Activated naive CD4-positive, alpha-beta T cell treated with anti-CD3 and anti-CD28 coated beads, Interleukin-2, amount 10 ng/mL, durations not matched to agents 7 days and 5 days (primary cell): ENCODE data around the gene TTC39C.

Experiments
- CTCF ChIA-PET: fragments of 350-600 bp; sonication (Branson Sonifier 250); formaldehyde crosslinking; loops from one replicate; lab custom pipeline; 2021; ENCODE audit warnings: antibody characterized with exemption; lab: Charles Lee
- DNase-seq: peaks from one replicate; pipeline ENCODE4 v3.0.0-alpha.2; 2020
- H3K27ac Mint-ChIP-seq: one replicate; pipeline ENCODE4 v1.8.0; 2021; ENCODE audit warnings: mild to moderate bottlenecking, moderate library complexity, mixed read lengths
- H3K27me3 Mint-ChIP-seq: one replicate; pipeline ENCODE4 v1.8.0; 2021; ENCODE audit warnings: mild to moderate bottlenecking, mixed read lengths
- H3K36me3 Mint-ChIP-seq: one replicate; pipeline ENCODE4 v1.8.0; 2021; ENCODE audit warnings: mixed read lengths
- H3K4me1 Mint-ChIP-seq: one replicate; pipeline ENCODE4 v1.8.0; 2021; ENCODE audit warnings: mixed read lengths
- H3K4me3 Mint-ChIP-seq: one replicate; pipeline ENCODE4 v1.8.0; 2021; ENCODE audit warnings: mild to moderate bottlenecking, moderate library complexity, mixed read lengths
- H3K9me3 Mint-ChIP-seq: one replicate; pipeline ENCODE4 v1.8.0; 2021; ENCODE audit warnings: mixed read lengths

Gene TTC39C

DNA sequence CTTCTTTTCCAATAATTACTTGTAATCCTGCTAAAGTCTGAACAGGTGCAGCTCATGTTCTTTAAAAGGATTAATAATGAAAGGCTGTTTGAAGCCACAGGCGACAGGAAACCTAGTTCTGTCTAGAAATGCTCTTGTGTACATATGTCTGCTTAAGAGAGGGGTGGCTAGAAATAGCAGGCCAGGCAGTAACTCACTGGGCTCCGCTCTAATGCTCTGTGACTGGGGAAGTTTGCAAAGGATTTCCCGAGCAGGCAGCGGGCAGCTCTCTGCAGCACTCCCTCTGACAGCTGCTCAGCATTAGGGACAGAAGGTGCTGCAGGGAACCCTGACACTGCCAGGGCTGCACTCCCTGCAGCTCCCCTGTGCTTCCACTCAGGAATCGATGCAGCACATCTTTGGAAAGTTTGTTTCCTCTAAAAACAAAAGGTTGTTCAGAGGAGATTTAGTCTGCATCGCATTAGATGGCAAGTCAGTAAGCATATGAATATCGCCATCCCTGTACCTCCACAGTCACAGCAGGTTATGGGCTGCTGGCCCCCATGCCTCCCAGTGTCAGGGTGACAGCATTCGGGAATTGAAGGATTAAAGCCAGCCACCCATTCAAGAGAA is 33.1 kb upstream of the TTC39C start:
- no peak for DNase-seq
- H3K36me3 Mint-ChIP-seq: peaks cover 11% of the 10 kb centered on the region
- no peak overlapping the region for H3K4me3 Mint-ChIP-seq
- peaks cover 30% of the 10 kb centered on the region for H3K4me1 Mint-ChIP-seq
- H3K9me3 Mint-ChIP-seq: peaks cover 13% of the 10 kb centered on the region
- CTCF ChIA-PET: interaction anchor here (0.7 kb wide), 1 partner anchor 30 kb away, joined by 4 read pairs; no protein-coding TSS in a partner anchor
- peak overlapping the region; percentile 53 for H3K27ac Mint-ChIP-seq
- peaks cover 8% of the 10 kb centered on the region for H3K27me3 Mint-ChIP-seq

- Mint-ChIP-seq H3K4me3 (no peak overlapping the region), H3K4me1 (peaks cover 34% of the 10 kb centered on the region), H3K27me3 (peaks cover 12% of the 10 kb centered on the region), H3K36me3 (peaks cover 5% of the 10 kb centered on the region), H3K9me3 (peaks cover 10% of the 10 kb centered on the region), H3K27ac (no peak overlapping the region)
- CTCF ChIA-PET: interaction anchor here (0.6 kb wide), 1 partner anchor 84 kb away, joined by 3 read pairs; no protein-coding TSS in a partner anchor
- no peak for DNase-seq
Measured at GRCh38 chr18:23982155-23983079, 32.1 kb upstream of the TTC39C start.

GRCh38 chr18:23983112-23983511 is 31.4 kb upstream of the TTC39C start:
- Mint-ChIP-seq H3K27ac (no peak overlapping the region), H3K4me3 (no peak overlapping the region), H3K36me3 (peaks cover 1% of the 10 kb centered on the region), H3K27me3 (peaks cover 12% of the 10 kb centered on the region), H3K9me3 (peaks cover 9% of the 10 kb centered on the region), H3K4me1 (peaks cover 32% of the 10 kb centered on the region)
- no peak for DNase-seq
- CTCF ChIA-PET: interaction anchor here (0.6 kb wide), 1 partner anchor 83 kb away, joined by 3 read pairs; no protein-coding TSS in a partner anchor

- H3K4me3 Mint-ChIP-seq: no peak overlapping the region
- H3K27me3 Mint-ChIP-seq: peaks cover 7% of the 10 kb centered on the region
- H3K36me3 Mint-ChIP-seq: peaks cover 3% of the 10 kb centered on the region
- H3K4me1 Mint-ChIP-seq: peaks cover 29% of the 10 kb centered on the region
- H3K27ac Mint-ChIP-seq: no peak overlapping the region
- CTCF ChIA-PET: no interaction called here
- no peak for DNase-seq
- peaks cover 10% of the 10 kb centered on the region for H3K9me3 Mint-ChIP-seq
Measured at GRCh38 chr18:23986600-23987359, 27.8 kb upstream of the TTC39C start.

- peak overlapping the region; percentile 54 for H3K27ac Mint-ChIP-seq
- no peak for DNase-seq
- peaks cover 10% of the 10 kb centered on the region for H3K9me3 Mint-ChIP-seq
- H3K27me3 Mint-ChIP-seq: peaks cover 7% of the 10 kb centered on the region
- peaks cover 3% of the 10 kb centered on the region for H3K36me3 Mint-ChIP-seq
- no peak overlapping the region for H3K4me3 Mint-ChIP-seq
- CTCF ChIA-PET: interaction anchor here (0.6 to 0.9 kb wide), 2 partner anchors 17 to 138 kb away, joined by 3 read pairs; no protein-coding TSS in a partner anchor
- H3K4me1 Mint-ChIP-seq: peaks cover 60% of the 10 kb centered on the region
Measured at GRCh38 chr18:23990474-23991410, 23.8 kb upstream of the TTC39C start.

DNA sequence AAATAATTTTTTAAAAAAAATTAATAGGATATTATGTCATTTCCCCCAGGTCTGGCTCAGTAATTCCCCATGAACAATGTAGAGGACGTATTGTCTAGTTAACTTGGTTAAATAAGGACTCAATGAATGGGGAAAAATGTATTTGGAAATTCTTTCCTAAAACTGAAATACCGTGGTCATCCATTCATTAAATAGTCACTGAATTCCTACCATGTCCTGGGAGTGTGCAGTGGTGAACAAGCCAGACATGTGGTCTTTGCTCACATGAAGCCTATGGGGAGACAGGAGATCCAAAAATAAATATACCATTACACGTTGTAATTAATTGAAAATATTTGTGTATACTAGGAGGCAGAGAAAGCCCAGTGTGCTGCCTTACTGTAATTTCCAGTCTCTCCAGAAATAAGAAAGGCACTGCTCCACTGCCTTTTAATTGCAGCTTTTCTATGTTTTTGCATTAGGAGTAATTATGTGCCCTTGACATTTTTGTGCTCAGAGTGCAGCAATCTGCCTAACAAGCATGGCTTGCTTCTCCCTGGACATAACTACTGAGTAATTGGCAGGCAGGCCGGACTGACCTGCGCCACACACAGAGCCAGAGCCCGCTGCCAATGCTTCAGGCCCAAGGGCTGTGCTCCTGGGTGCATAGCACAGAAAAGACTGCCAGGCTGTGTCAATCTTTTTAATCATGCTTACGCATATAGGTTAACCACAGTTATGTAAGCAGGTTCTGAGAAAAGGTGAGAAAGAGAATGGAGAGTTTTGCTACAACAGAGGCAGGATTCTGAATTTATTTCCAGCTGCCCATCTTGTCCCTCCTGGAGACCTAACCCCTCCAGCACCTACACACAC is 22.2 kb upstream of the TTC39C start:
- Mint-ChIP-seq H3K36me3 (peaks cover 6% of the 10 kb centered on the region), H3K27me3 (peaks cover 4% of the 10 kb centered on the region), H3K4me1 (peaks cover 59% of the 10 kb centered on the region), H3K27ac (peak overlapping the region; percentile 93), H3K4me3 (peak overlapping the region; percentile 60), H3K9me3 (peaks cover 6% of the 10 kb centered on the region)
- CTCF ChIA-PET: interaction anchor here (1.6 kb wide), 1 partner anchor 74 kb away, joined by 4 read pairs; no protein-coding TSS in a partner anchor
- peak; percentile 62 for DNase-seq

DNA sequence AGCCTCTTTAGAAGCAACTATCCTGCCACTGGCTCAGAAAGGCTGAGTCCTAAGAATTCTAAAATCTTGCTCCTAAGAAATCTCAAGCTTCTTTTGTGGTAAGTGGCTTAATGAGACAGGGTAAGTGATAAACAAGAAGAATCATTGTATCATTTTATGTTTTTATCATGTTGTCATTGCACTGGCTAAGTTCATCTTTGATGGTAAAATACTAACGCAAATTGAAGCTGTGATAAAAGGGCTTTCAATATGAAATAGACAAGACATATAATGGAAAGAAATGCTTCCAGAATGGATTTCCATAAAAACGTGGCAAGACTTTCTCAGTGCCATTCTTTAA is 21.6 kb upstream of the TTC39C start:
- peaks cover 6% of the 10 kb centered on the region for H3K36me3 Mint-ChIP-seq
- H3K27ac Mint-ChIP-seq: peak overlapping the region; percentile 93
- CTCF ChIA-PET: interaction anchor here (1.6 kb wide), 1 partner anchor 74 kb away, joined by 4 read pairs; no protein-coding TSS in a partner anchor
- H3K4me1 Mint-ChIP-seq: peaks cover 54% of the 10 kb centered on the region
- peak overlapping the region; percentile 60 for H3K4me3 Mint-ChIP-seq
- DNase-seq: no peak
- H3K9me3 Mint-ChIP-seq: peaks cover 3% of the 10 kb centered on the region
- peaks cover 3% of the 10 kb centered on the region for H3K27me3 Mint-ChIP-seq

GRCh38 chr18:23994361-23994902 is 20.1 kb upstream of the TTC39C start:
- Mint-ChIP-seq H3K9me3 (no peaks in the 10 kb centered on the region), H3K4me1 (peaks cover 57% of the 10 kb centered on the region), H3K4me3 (peak overlapping the region; percentile 54), H3K27me3 (peaks cover 3% of the 10 kb centered on the region), H3K27ac (peak overlapping the region; percentile 19), H3K36me3 (peaks cover 6% of the 10 kb centered on the region)
- CTCF ChIA-PET: no interaction called here
- no peak for DNase-seq

DNA sequence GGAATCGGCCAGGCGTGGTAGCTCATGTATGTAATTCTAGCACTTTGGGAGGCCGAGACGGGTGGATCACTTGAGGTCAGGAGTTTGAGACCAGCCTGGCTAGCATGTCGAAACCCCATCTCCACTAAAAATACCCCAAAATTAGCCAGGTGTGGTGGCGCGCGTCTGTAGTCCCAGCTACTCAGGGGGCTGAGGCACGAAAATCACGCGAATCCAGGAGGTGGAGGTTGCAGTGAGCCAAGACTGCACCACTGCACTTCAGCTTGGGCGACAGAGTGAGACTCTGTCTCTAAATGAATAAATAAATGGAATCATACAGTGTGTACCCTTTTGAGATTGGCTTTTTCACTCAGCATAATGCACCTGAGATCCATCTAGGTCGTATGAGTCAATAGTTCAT is 19.4 kb upstream of the TTC39C start:
- Mint-ChIP-seq H3K9me3 (no peaks in the 10 kb centered on the region), H3K4me1 (peaks cover 60% of the 10 kb centered on the region), H3K27ac (no peak overlapping the region), H3K4me3 (no peak overlapping the region), H3K27me3 (peaks cover 3% of the 10 kb centered on the region), H3K36me3 (peaks cover 7% of the 10 kb centered on the region)
- no peak for DNase-seq
- CTCF ChIA-PET: interaction anchor here (0.7 kb wide), 1 partner anchor 46 kb away, joined by 3 read pairs; no protein-coding TSS in a partner anchor

GRCh38 chr18:23998018-23998417 is 16.5 kb upstream of the TTC39C start:
- Mint-ChIP-seq H3K27me3 (peaks cover 3% of the 10 kb centered on the region), H3K4me3 (no peak overlapping the region), H3K9me3 (peaks cover 3% of the 10 kb centered on the region), H3K27ac (no peak overlapping the region), H3K4me1 (peaks cover 63% of the 10 kb centered on the region), H3K36me3 (peaks cover 15% of the 10 kb centered on the region)
- no peak for DNase-seq
- CTCF ChIA-PET: interaction anchor here (1.2 to 2.0 kb wide), 2 partner anchors 59 to 79 kb away, joined by 4 read pairs; no protein-coding TSS in a partner anchor

GRCh38 chr18:23998820-23999219 is 15.7 kb upstream of the TTC39C start:
- Mint-ChIP-seq H3K9me3 (peaks cover 3% of the 10 kb centered on the region), H3K36me3 (peaks cover 18% of the 10 kb centered on the region), H3K4me3 (no peak overlapping the region), H3K4me1 (peaks cover 62% of the 10 kb centered on the region), H3K27me3 (peaks cover 3% of the 10 kb centered on the region), H3K27ac (no peak overlapping the region)
- CTCF ChIA-PET: interaction anchor here (0.7 to 2.0 kb wide), 3 partner anchors 10 to 80 kb away, joined by 3 to 4 read pairs (median 4); no protein-coding TSS in a partner anchor
- no peak for DNase-seq
